ENCODE measurements around the gene DAAM2. TPM values are rescaled to one million over a fixed set of nuclear protein-coding genes. Genes with fewer than 3 reads are reported as not detected.

The DAAM2 gene
- polyA plus RNA-seq, 1 experiment = 60.6 TPM

GRCh38 chr6:39925191-39925930 is 133.2 kb downstream of the DAAM2 start:
- CTCF ChIA-PET = interaction anchor here (0.7 kb wide), 1 partner anchor 536 kb away, joined by 3 read pairs; no protein-coding TSS in a partner anchor
- POLR2A ChIA-PET = no interaction called here
- H3K4me3 ChIP-seq (ENCODE audit: low read depth, low read length) = no peak overlapping the region
- DNase-seq (ENCODE audit: low read depth) = no peak
- peaks cover 14% of the 10 kb centered on the region for H3K36me3 ChIP-seq (ENCODE audit: control insufficient read depth, insufficient read depth, low read length)
- no peak for TF ChIP-seq CTCF (IDR thresholded peaks at IDR 0.05; ENCODE audit: insufficient read depth, low read depth, low read length)
- H3K27me3 ChIP-seq (ENCODE audit: control insufficient read depth, insufficient read depth, low read length) = no peaks in the 10 kb centered on the region

- ChIA-PET CTCF (no interaction called here), POLR2A (no interaction called here)
- TF ChIP-seq CTCF (IDR thresholded peaks at IDR 0.05; ENCODE audit: insufficient read depth, low read depth, low read length) = no peak
- DNase-seq (ENCODE audit: low read depth) = no peak
- Histone ChIP-seq H3K4me3 (ENCODE audit: low read depth, low read length) (no peak overlapping the region), H3K27me3 (ENCODE audit: control insufficient read depth, insufficient read depth, low read length) (no peaks in the 10 kb centered on the region), H3K36me3 (ENCODE audit: control insufficient read depth, insufficient read depth, low read length) (peaks cover 14% of the 10 kb centered on the region)
Observed at GRCh38 chr6:39925931-39926290, 133.7 kb downstream of the DAAM2 start.

- Histone ChIP-seq H3K36me3 (ENCODE audit: control insufficient read depth, insufficient read depth, low read length) (peaks cover 14% of the 10 kb centered on the region), H3K4me3 (ENCODE audit: low read depth, low read length) (no peak overlapping the region), H3K27me3 (ENCODE audit: control insufficient read depth, insufficient read depth, low read length) (no peaks in the 10 kb centered on the region)
- CTCF ChIA-PET = no interaction called here
- TF ChIP-seq CTCF (IDR thresholded peaks at IDR 0.05; ENCODE audit: insufficient read depth, low read depth, low read length) = no peak
- DNase-seq (ENCODE audit: low read depth) = no peak
- POLR2A ChIA-PET = no interaction called here
Observed at GRCh38 chr6:39926668-39927067, 134.5 kb downstream of the DAAM2 start.

GRCh38 chr6:39927159-39927558 is 135.0 kb downstream of the DAAM2 start:
- no peak for DNase-seq (ENCODE audit: low read depth)

More at GRCh38 chr6:39927159-39927558, 135.0 kb downstream of the DAAM2 start:
- no peak for TF ChIP-seq CTCF (IDR thresholded peaks at IDR 0.05; ENCODE audit: insufficient read depth, low read depth, low read length)
- peaks cover 14% of the 10 kb centered on the region for H3K36me3 ChIP-seq (ENCODE audit: control insufficient read depth, insufficient read depth, low read length)
- no peaks in the 10 kb centered on the region for H3K27me3 ChIP-seq (ENCODE audit: control insufficient read depth, insufficient read depth, low read length)
- ChIA-PET POLR2A (no interaction called here), CTCF (no interaction called here)
- no peak overlapping the region for H3K4me3 ChIP-seq (ENCODE audit: low read depth, low read length)

Data from BJ (cell line).